NCI-H1105 treated with DMSO at 0.1 percent for 48 hours (cell line): ENCODE results near the gene TBC1D5.
"Not testable (repeated sequence)": the region's sequence is repeated elsewhere in the genome, so short reads cannot be mapped to it uniquely, and the experiment has no call there.

Experiments used
- DNase-seq: peaks from one replicate; lab custom pipeline; 2025; lab: John Stamatoyannopoulos, UW

The TBC1D5 gene

DNA sequence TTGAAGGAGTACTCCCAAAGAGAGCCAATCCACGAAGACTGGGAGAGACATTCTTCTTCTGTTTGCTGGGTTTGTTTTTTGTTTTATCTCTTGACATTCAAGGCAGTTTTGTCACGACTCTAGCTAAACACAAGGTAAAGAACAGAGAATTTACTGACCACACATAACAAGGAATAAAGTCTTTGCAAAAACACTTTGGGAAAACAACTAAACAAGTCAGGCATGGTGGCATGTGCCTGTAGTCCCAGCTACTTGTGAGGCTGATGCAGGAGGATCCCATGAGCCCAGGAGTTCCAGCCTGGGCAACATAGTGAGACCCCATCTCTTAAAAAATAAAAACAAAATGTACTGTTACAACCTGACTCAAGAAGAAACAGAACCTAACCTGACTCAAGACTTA, 28.0 kb downstream of the TBC1D5 start:
- no peak for DNase-seq

GRCh38 chr3:17709236-17709810, 33.1 kb downstream of the TBC1D5 start:
- DNase-seq, result no peak

- DNase-seq, result no peak
Observed at GRCh38 chr3:17707813-17708543, 34.5 kb downstream of the TBC1D5 start.

GRCh38 chr3:17705991-17706390, 36.4 kb downstream of the TBC1D5 start:
- not testable (repeated sequence) for DNase-seq

GRCh38 chr3:17699815-17700214, 42.6 kb downstream of the TBC1D5 start:
- not testable (repeated sequence) for DNase-seq

- not testable (repeated sequence) for DNase-seq
Observed at GRCh38 chr3:17695665-17696064, 46.8 kb downstream of the TBC1D5 start.

- not testable (repeated sequence) for DNase-seq
Observed at GRCh38 chr3:17693670-17693999, 48.8 kb downstream of the TBC1D5 start.

DNA sequence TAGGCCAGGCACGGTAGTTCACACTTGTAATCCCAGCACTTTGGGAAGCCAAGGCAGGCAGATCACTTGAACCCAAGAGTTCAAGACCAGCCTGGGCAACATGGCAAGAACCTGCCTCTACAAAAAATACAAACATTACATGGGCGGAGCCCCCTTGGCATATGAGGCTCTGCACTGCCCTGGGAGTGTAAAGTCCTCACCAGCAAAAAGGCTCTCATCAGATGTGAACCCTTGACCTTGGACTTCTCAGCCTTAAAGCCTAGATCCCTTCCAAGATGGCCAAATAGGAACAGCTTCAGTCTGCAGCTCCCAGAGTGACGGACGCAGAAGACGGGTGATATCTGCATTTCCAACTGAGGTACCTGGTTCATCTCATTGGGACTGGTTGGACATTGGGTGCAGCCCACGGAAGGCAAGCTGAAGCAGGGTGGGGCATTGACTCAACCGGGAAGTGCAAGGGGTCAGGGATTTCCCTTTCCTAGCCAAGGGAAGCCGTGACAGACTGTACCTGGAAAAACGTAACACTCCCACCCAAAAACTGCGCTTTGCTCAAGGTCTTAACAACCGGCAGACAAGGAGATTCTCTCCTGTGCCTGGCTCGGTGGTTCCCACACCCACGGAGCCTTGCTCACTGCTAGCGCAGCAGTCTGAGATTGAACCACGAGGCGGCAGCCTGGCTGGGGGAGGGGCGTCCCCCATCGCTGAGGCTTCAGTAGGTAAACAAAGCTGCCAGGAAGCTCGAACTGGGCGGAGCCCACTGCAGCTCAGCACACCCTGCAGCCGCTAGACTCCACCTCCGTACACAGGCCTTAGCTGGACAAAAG, 49.4 kb downstream of the TBC1D5 start:
- DNase-seq, result not testable (repeated sequence)

- DNase-seq, result no peak
Observed at GRCh38 chr3:17687566-17687965, 54.9 kb downstream of the TBC1D5 start.

DNA sequence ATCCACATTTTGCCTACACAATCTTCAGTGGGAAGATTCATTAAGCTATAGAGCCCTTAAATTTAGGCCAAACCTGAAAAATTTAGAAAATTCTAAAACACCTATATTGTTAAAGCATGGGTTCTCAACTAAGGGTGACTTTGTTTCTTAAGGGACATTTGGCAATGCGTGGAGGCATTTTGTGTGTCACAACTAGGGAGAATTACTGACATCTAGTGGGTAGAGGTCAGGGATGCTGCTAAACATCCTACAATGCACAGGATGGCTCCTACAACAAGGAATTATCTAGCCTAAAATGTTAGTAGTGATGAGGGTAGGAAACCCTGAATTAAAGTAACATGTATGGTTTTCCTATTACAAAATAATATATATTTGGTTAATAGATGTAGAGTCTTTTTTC, 55.8 kb downstream of the TBC1D5 start:
- DNase-seq, result no peak

DNA sequence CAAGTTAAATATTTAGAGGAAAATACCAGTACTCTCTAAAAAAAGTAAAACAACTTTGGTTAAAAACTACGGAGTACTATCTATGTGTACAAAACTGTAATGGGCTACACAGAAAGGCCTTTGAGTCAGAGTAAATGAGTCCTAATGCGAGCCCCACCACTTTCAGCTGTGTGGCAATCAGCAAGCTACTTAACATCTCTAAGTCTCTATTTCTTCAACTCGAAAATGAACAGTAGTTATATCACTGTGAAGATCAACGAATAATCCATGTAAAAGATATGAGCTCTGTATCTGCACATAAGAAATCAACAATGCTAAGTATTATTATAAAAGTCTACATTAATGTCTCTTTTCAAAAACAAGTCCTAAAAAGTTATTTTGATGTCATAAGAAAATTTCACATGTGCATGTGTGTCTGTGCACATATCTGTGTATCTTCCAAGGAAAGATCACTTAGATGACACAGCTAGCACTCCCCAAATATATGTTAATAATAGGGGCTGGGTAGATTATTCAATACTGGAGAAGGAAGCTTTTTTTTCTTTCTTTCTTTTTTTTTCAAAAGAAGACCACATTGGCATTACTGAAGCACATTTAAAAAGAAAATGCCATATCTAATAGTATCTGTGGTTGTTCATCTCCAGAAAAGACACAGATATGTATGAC, 58.8 kb downstream of the TBC1D5 start:
- no peak for DNase-seq

- no peak for DNase-seq
Observed at GRCh38 chr3:17680530-17680929, 61.9 kb downstream of the TBC1D5 start.

GRCh38 chr3:17678116-17678741, 64.2 kb downstream of the TBC1D5 start:
- DNase-seq, result no peak

DNA sequence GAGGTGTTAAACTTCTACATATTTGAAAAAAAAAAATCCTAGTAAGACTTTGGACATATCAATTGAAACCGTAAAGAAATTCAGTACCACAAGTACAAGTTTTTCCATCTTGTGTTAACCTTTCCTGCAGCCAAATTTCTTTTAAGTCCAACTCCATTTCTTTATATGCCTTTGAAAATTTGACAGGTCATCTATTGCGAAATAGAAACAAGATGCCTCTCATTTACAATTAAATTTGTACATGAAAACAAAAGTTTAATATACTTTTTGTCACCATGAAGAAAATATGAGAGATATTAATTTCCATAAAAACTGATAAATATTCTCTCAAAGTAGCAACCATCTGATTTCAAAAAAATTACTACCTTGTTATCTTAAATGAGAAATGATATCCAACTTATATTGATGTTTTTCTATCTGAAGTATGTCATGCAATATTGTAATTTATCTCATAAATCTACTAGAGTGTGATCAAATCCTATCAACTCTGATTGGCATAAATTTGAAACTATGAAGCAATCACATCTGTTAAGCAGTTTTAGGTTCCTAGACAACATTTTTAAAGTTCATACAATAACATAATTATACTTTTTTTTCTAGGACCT, 68.2 kb downstream of the TBC1D5 start:
- DNase-seq, result no peak

DNA sequence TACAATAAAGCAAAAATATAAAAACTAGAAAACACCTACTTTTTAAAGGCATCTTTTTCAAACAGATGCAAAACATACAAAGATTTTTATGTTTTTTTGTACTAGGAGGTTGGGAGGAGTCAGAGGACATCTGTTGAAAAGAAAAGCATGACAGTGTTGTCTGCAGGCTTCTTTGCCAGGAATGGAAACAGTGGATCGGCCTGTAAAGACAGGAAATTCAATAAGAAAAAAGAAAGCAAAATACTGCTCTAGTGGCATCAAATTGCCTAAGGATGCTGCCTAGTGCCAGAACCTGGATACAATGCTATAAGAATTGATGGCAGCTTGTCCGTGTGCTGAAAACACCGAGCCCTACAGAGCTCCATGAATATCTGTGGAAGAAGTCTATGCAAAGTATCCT, 69.9 kb downstream of the TBC1D5 start:
- DNase-seq, result no peak

DNA sequence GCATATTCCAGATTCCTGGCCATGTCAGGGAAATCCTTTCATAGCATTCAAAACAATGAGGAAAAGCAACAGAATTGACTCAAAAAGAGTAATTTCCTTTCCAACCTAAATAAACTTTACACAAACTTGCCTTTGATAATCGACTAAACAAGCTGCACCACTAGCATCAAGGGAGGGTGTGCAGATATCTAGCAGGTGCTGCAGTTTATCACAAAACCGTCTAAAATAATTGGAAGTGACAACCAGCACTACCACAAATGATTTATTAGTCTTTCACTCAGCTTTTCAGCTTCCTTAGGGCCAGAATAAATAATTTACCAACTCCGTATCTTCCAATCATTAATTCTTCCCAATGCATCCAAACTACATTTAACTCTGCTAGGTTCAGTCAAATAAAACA, 71.7 kb downstream of the TBC1D5 start:
- no peak for DNase-seq

GRCh38 chr3:17664923-17665322, 77.5 kb downstream of the TBC1D5 start:
- no peak for DNase-seq

DNA sequence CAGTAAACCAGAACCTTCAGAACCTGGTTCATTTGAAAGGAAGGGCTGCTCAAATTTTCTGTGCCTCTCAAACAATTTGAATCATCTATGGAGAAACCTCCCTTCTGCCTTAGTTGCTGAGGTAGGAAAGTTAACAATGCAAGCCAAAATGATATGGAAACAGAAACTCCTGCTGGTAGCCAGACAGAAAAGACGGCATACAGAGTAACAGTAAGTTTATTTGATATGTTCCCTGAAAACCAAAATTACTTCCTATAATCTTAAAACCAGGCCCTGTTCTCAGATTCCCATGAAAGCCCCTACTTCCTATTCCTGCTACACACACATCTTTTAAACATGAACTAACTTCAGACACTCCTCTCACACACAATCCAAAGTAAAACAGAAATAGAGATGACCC, 86.2 kb downstream of the TBC1D5 start:
- DNase-seq, result no peak

GRCh38 chr3:17655743-17656142, 86.7 kb downstream of the TBC1D5 start:
- DNase-seq, result no peak

DNA sequence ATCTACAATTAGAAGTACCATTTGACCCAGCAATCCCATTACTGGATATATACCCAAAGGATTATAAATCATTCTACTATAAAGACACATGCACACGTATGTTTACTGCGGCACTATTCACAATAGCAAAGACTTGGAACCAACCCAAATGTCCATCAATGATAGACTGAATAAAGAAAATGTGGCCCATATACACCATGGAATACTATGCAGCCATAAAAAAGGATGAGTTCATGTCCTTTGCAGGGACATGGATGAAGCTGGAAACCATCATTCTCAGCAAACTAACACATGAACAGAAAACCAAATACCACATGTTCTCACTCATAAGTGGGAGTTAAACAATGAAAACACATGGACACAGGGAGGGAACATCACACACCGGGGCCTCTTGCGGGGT, 92.7 kb downstream of the TBC1D5 start:
- not testable (repeated sequence) for DNase-seq

- DNase-seq, result not testable (repeated sequence)
Observed at GRCh38 chr3:17648630-17649355, 93.6 kb downstream of the TBC1D5 start.
